Measurements from ENCODE around the gene BEAN1. TPM values are rescaled to one million over a fixed set of nuclear protein-coding genes. Genes with fewer than 3 reads are reported as not detected.

Gene BEAN1
- total RNA-seq, 1 donor: 0.36 TPM

DNA sequence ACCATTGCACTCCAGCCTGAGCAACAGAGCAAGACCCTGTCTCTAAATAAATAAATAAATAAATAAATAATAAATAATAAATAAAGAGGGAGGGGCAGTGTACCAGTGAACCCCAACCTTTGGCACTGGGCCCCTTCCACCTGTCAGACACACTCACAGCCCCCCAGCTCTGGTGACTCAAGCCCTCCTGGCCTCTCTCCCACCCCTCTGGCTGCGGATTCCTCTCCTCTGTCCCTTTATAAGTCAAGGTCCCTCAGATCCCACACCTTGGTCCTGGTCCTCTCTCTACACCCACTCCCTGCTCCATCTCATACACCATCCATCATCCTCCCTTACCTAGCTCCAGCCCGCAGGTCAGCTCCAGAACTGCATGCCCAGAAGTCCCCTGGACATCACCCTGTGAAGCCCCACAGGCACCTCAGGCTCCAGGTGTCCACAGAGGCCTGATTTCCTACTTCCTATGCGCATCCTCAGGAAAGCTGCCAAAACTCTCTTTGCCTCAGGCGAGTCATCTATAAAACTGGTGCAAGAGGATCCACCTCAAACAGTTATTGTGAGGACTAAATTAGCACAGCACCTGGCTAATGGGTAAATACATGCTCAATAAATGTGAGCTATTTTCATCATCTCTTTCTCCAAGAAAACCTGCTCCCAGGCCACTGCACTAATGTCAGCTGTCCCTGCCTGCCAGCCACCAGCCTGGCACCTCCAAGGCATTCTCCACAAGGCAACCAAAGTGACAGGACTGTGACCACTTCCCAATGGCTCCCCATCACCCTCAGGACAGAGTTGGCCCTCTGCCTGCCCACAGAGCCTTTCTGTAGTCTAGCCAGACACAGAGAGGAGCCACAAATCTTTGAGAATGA is 46.8 kb downstream of the BEAN1 start:
- no peaks in the 10 kb centered on the region for H4K20me1 ChIP-seq (ENCODE audit: insufficient read depth, low read length)
- peaks cover 9% of the 10 kb centered on the region for H3K27me3 ChIP-seq (ENCODE audit: insufficient read depth, low read length)
- peak; percentile 57 for DNase-seq (ENCODE audit: insufficient read length, low spot score, missing footprints)
- H2AFZ ChIP-seq (ENCODE audit: low read length): no peak overlapping the region
- no peak overlapping the region for H3K27ac ChIP-seq (ENCODE audit: low read depth, low read length)
- TF ChIP-seq, protein P1, sequence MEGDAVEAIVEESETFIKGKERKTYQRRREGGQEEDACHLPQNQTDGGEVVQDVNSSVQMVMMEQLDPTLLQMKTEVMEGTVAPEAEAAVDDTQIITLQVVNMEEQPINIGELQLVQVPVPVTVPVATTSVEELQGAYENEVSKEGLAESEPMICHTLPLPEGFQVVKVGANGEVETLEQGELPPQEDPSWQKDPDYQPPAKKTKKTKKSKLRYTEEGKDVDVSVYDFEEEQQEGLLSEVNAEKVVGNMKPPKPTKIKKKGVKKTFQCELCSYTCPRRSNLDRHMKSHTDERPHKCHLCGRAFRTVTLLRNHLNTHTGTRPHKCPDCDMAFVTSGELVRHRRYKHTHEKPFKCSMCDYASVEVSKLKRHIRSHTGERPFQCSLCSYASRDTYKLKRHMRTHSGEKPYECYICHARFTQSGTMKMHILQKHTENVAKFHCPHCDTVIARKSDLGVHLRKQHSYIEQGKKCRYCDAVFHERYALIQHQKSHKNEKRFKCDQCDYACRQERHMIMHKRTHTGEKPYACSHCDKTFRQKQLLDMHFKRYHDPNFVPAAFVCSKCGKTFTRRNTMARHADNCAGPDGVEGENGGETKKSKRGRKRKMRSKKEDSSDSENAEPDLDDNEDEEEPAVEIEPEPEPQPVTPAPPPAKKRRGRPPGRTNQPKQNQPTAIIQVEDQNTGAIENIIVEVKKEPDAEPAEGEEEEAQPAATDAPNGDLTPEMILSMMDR (IDR thresholded peaks at IDR 0.05; ENCODE audit: extremely low read depth, low read depth, low read length): no peak
- H3K9me3 ChIP-seq (ENCODE audit: low read depth, low read length): no peaks in the 10 kb centered on the region
- no peaks in the 10 kb centered on the region for H3K4me1 ChIP-seq (ENCODE audit: insufficient read depth, low read length)
- no peak overlapping the region for H3K4me3 ChIP-seq (ENCODE audit: insufficient read depth, low read length)
- no peaks in the 10 kb centered on the region for H3K36me3 ChIP-seq (ENCODE audit: insufficient read depth, low read length)
- no peaks in the 10 kb centered on the region for H3K79me2 ChIP-seq (ENCODE audit: insufficient read depth, low read length)
- H3K4me2 ChIP-seq (ENCODE audit: insufficient read depth, low read length): no peak overlapping the region

DNA sequence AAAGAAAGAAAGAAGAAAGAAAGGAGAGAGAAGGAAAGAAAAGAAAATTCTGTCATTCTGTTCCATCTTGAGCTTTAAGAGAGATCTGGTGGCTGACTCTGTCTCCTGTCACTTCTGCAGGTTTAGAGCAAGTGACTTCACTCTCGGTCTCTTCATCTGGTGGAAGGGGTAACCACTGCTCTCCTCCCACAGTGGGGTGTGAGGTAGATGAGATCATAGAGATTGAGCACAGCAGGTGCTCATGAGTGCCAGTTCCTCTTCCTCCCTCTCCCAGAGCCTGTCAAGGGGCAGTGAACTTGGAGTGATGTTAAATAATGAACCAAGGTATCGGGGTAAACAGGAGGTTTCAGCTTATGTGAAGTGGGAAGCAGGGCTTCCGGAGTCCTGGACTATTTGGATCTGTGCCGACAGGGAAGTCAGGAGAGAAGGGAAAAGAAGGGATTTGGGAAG is 47.7 kb downstream of the BEAN1 start:
- Histone ChIP-seq H3K27ac (ENCODE audit: low read depth, low read length) (no peak overlapping the region), H3K27me3 (ENCODE audit: insufficient read depth, low read length) (peaks cover 9% of the 10 kb centered on the region), H3K79me2 (ENCODE audit: insufficient read depth, low read length) (no peaks in the 10 kb centered on the region), H4K20me1 (ENCODE audit: insufficient read depth, low read length) (no peaks in the 10 kb centered on the region), H3K9me3 (ENCODE audit: low read depth, low read length) (no peaks in the 10 kb centered on the region), H3K4me1 (ENCODE audit: insufficient read depth, low read length) (no peaks in the 10 kb centered on the region), H3K4me2 (ENCODE audit: insufficient read depth, low read length) (no peak overlapping the region), H2AFZ (ENCODE audit: low read length) (no peak overlapping the region), H3K36me3 (ENCODE audit: insufficient read depth, low read length) (no peaks in the 10 kb centered on the region), H3K4me3 (ENCODE audit: insufficient read depth, low read length) (no peak overlapping the region)
- TF ChIP-seq, protein P1 (IDR thresholded peaks at IDR 0.05; ENCODE audit: extremely low read depth, low read depth, low read length): no peak
- peak; percentile 68 for DNase-seq (ENCODE audit: insufficient read length, low spot score, missing footprints)

DNA sequence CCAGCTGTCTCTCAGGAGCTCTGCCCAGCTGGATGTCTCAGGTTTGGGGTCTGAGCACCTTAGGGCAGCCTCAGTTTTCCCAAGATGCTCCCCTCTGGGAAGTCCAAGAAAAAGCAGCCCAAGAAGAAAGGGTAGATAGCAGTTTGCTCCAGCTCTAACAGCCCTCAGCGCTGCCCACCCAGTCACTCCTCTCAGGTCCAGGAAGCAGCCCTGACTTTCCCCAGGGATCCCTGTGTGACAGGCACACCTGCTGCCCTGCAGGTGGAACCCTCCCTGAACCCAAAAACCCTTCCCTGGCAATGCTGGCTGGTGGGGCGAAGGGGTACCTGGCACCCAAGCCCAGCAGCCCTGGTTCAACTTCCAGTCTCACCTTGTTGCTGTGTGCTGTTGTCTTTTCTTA is 48.1 kb downstream of the BEAN1 start:
- DNase-seq (ENCODE audit: insufficient read length, low spot score, missing footprints): peak; percentile 3
- H3K4me3 ChIP-seq (ENCODE audit: insufficient read depth, low read length): no peak overlapping the region
- H3K27ac ChIP-seq (ENCODE audit: low read depth, low read length): no peak overlapping the region
- TF ChIP-seq, protein P1 (IDR thresholded peaks at IDR 0.05; ENCODE audit: extremely low read depth, low read depth, low read length): no peak
- no peaks in the 10 kb centered on the region for H3K9me3 ChIP-seq (ENCODE audit: low read depth, low read length)
- no peaks in the 10 kb centered on the region for H3K4me1 ChIP-seq (ENCODE audit: insufficient read depth, low read length)
- H4K20me1 ChIP-seq (ENCODE audit: insufficient read depth, low read length): no peaks in the 10 kb centered on the region
- peaks cover 9% of the 10 kb centered on the region for H3K27me3 ChIP-seq (ENCODE audit: insufficient read depth, low read length)
- no peaks in the 10 kb centered on the region for H3K79me2 ChIP-seq (ENCODE audit: insufficient read depth, low read length)
- H3K4me2 ChIP-seq (ENCODE audit: insufficient read depth, low read length): no peak overlapping the region
- no peak overlapping the region for H2AFZ ChIP-seq (ENCODE audit: low read length)
- no peaks in the 10 kb centered on the region for H3K36me3 ChIP-seq (ENCODE audit: insufficient read depth, low read length)

DNA sequence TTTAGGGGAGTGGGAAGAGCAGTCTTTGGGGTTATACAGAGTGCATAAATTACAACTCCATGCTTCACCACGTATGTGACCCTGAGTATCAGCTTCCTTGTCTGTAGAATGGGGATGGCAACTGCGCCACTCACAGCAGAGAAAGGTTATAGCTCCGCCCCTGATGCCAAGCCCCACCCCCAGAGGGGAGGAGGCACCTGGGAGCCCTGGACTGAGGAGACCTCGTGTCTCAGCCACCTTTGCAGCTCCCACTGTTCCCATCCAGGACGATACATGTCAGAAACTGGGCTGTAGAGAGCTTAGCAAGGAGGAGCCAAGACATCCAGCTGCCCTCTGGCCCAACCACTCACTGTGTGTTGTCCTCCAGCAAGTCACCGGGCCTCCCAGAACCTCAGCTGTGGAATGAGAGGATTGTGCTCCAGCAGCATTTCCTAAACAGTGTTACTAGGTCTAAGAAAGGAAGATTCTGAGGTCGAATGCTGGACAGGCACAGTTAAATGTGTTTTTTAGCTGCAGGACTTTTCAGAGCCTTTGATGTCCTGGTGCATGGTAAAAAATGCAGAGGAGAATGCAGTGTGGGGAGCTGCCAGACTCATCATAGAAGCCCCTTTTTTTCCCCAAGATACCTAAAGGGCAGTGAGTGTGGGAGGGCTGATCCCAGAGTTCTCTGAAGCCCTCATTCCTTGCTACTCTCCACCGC is 49.4 kb downstream of the BEAN1 start:
- Histone ChIP-seq H3K27ac (ENCODE audit: low read depth, low read length) (no peak overlapping the region), H3K9me3 (ENCODE audit: low read depth, low read length) (no peaks in the 10 kb centered on the region), H3K4me3 (ENCODE audit: insufficient read depth, low read length) (no peak overlapping the region), H3K4me1 (ENCODE audit: insufficient read depth, low read length) (no peaks in the 10 kb centered on the region), H4K20me1 (ENCODE audit: insufficient read depth, low read length) (no peaks in the 10 kb centered on the region), H3K36me3 (ENCODE audit: insufficient read depth, low read length) (no peaks in the 10 kb centered on the region), H3K79me2 (ENCODE audit: insufficient read depth, low read length) (no peaks in the 10 kb centered on the region), H3K4me2 (ENCODE audit: insufficient read depth, low read length) (no peak overlapping the region), H2AFZ (ENCODE audit: low read length) (no peak overlapping the region), H3K27me3 (ENCODE audit: insufficient read depth, low read length) (peaks cover 9% of the 10 kb centered on the region)
- TF ChIP-seq, protein P1 (IDR thresholded peaks at IDR 0.05; ENCODE audit: extremely low read depth, low read depth, low read length): no peak
- peak; percentile 83 for DNase-seq (ENCODE audit: insufficient read length, low spot score, missing footprints)

Measured in osteoblast (primary cell).